ENCODE results near the gene ZNF708. TPM values are rescaled to one million over a fixed set of nuclear protein-coding genes. Genes with fewer than 3 reads are reported as not detected.
"Not testable (repeated sequence)": the region's sequence is repeated elsewhere in the genome, so short reads cannot be mapped to it uniquely, and the experiment has no call there.

Gene ZNF708
- total RNA-seq, 1 donor from 2014 or later: 3.1 TPM

DNA sequence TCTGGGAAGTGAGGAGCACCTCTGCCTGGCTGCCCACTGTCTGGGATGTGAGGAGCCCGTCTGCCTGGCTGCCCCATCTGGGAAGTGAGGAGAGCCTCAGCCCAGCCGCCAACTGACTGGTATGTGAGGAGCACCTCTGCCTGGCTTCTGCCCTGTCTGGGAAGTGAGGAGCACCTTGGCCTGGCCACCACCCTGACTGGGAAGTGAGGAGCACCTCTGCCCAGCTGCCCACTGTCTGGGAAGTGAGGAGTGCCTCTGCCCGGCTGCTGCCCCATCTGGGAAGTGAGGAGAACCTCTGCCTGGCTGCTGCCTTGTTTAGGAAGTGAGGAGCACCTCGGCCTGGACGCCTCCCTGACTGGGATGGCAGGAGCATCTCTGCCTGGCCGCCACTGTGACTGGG lies 64.8 kb downstream of the ZNF708 start:
- intact Hi-C loops (cut with micrococcal nuclease): no loop called here
- ATAC-seq (no peak), DNase-seq (no peak)

DNA sequence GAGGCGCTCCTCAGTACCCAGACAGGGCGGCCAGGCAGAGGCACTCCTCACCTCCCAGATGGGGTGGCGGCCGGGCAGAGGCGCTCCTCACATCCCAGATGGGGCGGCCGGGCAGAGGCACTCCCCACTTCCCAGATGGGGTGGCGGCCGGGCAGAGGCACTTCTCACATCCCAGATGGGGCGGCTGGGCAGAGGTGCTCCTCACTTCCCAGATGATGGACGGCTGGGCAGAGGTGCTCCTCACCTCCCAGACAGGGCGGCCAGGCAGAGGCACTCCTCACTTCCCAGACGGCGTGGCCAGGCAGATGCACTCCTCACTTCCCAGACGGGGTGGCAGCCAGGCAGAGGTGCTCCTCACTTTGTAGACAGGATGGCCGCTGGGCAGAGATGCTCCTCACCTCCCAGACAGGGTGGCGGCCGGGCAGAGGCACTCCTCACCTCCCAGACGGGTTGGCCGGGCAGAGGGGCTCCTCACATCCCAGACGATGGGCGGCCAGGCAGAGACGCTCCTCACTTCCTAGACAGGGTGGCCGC lies 68.3 kb downstream of the ZNF708 start:
- ATAC-seq; intact Hi-C loops (cut with micrococcal nuclease); DNase-seq: not testable (repeated sequence)

DNA sequence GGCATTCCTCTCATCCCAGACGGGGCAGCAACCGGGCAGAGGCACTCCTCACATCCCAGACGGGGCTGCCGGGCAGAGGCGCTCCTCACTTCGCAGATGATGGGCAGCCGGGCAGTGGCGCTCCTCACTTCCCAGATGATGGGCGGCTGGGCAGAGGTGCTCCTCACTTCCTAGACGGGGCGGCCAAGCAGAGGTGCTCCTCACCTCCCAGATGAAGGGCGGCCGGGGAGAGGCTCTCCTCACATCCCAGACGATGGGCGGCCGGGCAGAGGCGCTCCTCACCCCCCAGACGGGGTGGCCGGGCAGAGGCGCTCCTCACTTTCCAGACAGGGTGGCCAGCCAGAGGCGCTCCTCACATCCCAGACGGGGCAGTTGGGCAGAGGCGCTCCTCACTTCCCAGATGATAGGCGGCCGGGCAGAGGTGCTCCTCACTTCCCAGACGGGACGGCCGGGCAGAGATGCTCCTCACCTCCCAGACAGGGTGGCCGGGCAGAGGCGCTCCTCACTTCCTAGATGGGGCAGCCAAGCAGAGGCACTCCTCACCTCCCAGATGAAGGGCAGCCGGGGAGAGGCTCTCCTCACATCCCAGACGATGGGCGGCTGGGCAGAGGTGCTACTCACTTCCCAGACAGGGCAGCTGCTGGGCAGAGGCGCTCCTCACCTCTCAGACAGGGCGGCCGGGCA lies 68.9 kb downstream of the ZNF708 start:
- ATAC-seq: no peak
- no peak for DNase-seq
- intact Hi-C loops (cut with micrococcal nuclease): no loop called here

DNA sequence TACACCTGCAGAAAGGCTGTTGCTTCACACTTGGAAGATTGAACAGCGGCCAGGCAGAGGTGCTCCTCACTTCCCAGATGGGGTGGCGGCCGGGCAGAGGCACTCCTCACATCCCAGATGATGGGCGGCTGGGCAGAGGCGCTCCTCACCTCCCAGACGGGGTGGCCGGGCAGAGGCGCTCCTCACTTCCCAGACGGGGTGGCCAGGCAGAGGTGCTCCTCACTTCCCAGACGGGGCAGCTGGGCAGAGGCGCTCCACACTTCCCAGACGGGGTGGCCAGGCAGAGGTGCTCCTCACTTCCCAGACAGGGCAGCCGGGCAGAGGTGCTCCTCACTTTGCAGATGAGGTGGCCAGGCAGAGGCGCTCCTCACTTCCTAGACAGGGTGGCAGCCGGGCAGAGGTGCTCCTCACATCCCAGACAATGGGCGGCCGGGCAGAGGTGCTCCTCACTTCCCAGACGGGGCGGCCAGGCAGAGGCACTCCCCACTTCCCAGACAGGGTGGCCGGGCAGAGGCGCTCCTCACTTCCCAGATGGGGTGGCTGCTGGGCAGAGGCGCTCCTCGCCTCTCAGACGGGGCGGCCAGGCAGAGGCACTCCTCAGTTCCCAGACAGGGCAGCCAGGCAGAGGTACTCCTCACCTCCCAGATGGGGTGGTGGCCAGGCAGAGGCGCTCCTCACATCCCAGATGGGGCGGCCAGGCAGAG lies 69.6 kb downstream of the ZNF708 start:
- DNase-seq; intact Hi-C loops (cut with micrococcal nuclease); ATAC-seq: not testable (repeated sequence)

DNA sequence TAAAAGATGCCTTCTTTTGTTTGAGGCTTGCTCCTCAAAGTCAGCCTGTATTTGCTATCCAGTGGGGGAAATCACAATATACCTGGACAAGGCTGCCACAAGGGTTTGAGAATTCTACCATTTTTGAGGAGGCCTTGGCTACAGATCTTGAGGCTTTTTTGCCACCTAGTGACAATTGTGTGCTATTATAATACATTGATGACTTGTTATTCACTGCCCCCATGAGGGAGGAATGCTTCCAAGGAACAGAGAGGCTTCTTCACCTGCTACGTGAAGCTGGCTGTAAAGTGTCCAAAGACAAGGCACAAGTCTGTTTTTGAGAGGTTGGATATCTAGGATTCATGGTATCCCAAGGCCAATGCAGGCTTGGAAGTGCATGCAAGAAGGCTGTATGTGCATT lies 72.5 kb downstream of the ZNF708 start:
- DNase-seq (no peak), ATAC-seq (no peak)
- intact Hi-C loops (cut with micrococcal nuclease): no loop called here

Other genes with a start within 250 kb of the ZNF708 start
- 2.6 TPM for gene ZNF714, start 247.2 kb downstream of the ZNF708 start, total RNA-seq
- 13.9 TPM for gene ZNF431, start 187.4 kb downstream of the ZNF708 start, total RNA-seq
- 1.4 TPM for gene ZNF738, start 29.6 kb upstream of the ZNF708 start, total RNA-seq
- gene ZNF493, start 67.7 kb upstream of the ZNF708 start, total RNA-seq: 11.2 TPM
- gene ZNF429, start 176.2 kb upstream of the ZNF708 start, total RNA-seq: 6.5 TPM

Data from left ventricle myocardium superior (tissue), 1 donor.